H9 (cell line): ENCODE data around the gene MRPL46. TPM values are rescaled to one million over a fixed set of nuclear protein-coding genes. Genes with fewer than 3 reads are reported as not detected.
"Not testable (repeated sequence)": the region's sequence is repeated elsewhere in the genome, so short reads cannot be mapped to it uniquely, and the experiment has no call there.

Source experiments
- DNase-seq: peaks from one replicate; pipeline ENCODE4 v3.0.0-alpha.2; 2017
- H2AFZ ChIP-seq: one replicate; pipeline ENCODE4 v1.6.1; 2013; ENCODE audit warnings: mild to moderate bottlenecking, low read length, control low read depth, moderate library complexity
- H2AK5ac ChIP-seq: 2 replicates; pipeline ENCODE4 v1.6.1; 2013; ENCODE audit warnings: low read length, control low read depth, mixed read lengths; ENCODE audit not compliant: insufficient read length
- H2BK120ac ChIP-seq: one replicate; pipeline ENCODE4 v1.6.1; 2013; ENCODE audit warnings: low read depth, mild to moderate bottlenecking, low read length, control low read depth, inconsistent platforms; ENCODE audit not compliant: poor library complexity, severe bottlenecking
- H2BK12ac ChIP-seq: 2 replicates; pipeline ENCODE4 v1.6.1; 2013; ENCODE audit warnings: low read length, control low read depth, mixed read lengths, low read depth; ENCODE audit not compliant: insufficient read length
- H2BK15ac ChIP-seq: 2 replicates; pipeline ENCODE4 v1.6.1; 2013; ENCODE audit warnings: low read depth, low read length, control low read depth
- H2BK20ac ChIP-seq: one replicate; pipeline ENCODE4 v1.6.1; 2013; ENCODE audit warnings: low read depth, mild to moderate bottlenecking, low read length, control low read depth, inconsistent platforms; ENCODE audit not compliant: poor library complexity, severe bottlenecking
- H2BK5ac ChIP-seq: 2 replicates; pipeline ENCODE4 v1.6.1; 2013; ENCODE audit warnings: low read length, control low read depth, mixed read lengths; ENCODE audit not compliant: insufficient read length
- H3K14ac ChIP-seq: 2 replicates; pipeline ENCODE4 v1.6.1; 2013; ENCODE audit warnings: low read length, control low read depth; ENCODE audit not compliant: insufficient read depth
- H3K18ac ChIP-seq: 2 replicates; pipeline ENCODE4 v1.6.1; 2013; ENCODE audit warnings: low read depth, mild to moderate bottlenecking, mixed read lengths, low read length, control low read depth; ENCODE audit not compliant: insufficient read length
- H3K23ac ChIP-seq: 2 replicates; pipeline ENCODE4 v1.6.1; 2013; ENCODE audit warnings: low read length, control low read depth, mixed read lengths, low read depth; ENCODE audit not compliant: insufficient read length
- H3K23me2 ChIP-seq: 2 replicates; pipeline ENCODE4 v1.6.1; 2013; ENCODE audit warnings: low read depth, mild to moderate bottlenecking, mixed read lengths, low read length, control low read depth; ENCODE audit not compliant: insufficient read length, poor library complexity, severe bottlenecking
- H3K27ac ChIP-seq: 2 replicates; pipeline ENCODE4 v1.5.1; 2013; ENCODE audit warnings: low read length, control low read depth, mixed read lengths, low read depth; ENCODE audit not compliant: insufficient read length
- H3K27me3 ChIP-seq: 2 replicates; pipeline ENCODE4 v1.6.1; 2013; ENCODE audit warnings: low read length, control low read depth, inconsistent platforms; ENCODE audit not compliant: insufficient read depth
- H3K4ac ChIP-seq: 2 replicates; pipeline ENCODE4 v1.6.1; 2013; ENCODE audit warnings: low read depth, mild to moderate bottlenecking, control low read depth, inconsistent platforms, low read length, moderate library complexity
- H3K4me1 ChIP-seq: 2 replicates; pipeline ENCODE4 v1.6.1; 2013; ENCODE audit warnings: low read length, control low read depth, inconsistent platforms; ENCODE audit not compliant: insufficient read depth
- H3K4me2 ChIP-seq: 2 replicates; pipeline ENCODE4 v1.6.1; 2013; ENCODE audit warnings: low read length, control low read depth, mixed read lengths; ENCODE audit not compliant: insufficient read length, insufficient read depth
- H3K56ac ChIP-seq: 2 replicates; pipeline ENCODE4 v1.6.1; 2013; ENCODE audit warnings: low read depth, mild to moderate bottlenecking, mixed read lengths, low read length, control low read depth; ENCODE audit not compliant: insufficient read length
- H3K79me1 ChIP-seq: 2 replicates; pipeline ENCODE4 v1.6.1; 2013; ENCODE audit warnings: low read depth, mild to moderate bottlenecking, moderate library complexity, low read length, control low read depth, inconsistent platforms; ENCODE audit not compliant: insufficient read depth, poor library complexity, severe bottlenecking
- H3K79me2 ChIP-seq: 2 replicates; pipeline ENCODE4 v1.6.1; 2013; ENCODE audit warnings: low read length, control low read depth, inconsistent platforms; ENCODE audit not compliant: insufficient read depth
- H3K9ac ChIP-seq: 2 replicates; pipeline ENCODE4 v1.6.1; 2013; ENCODE audit warnings: low read length, control low read depth, mixed read lengths; ENCODE audit not compliant: insufficient read length; ENCODE audit errors: extremely low read depth
- H3K9me3 ChIP-seq: one replicate; pipeline ENCODE4 v1.6.1; 2013; ENCODE audit warnings: low read depth, low read length, inconsistent platforms; ENCODE audit not compliant: control insufficient read depth
- H3T11ph ChIP-seq: one replicate; pipeline ENCODE4 v1.6.1; 2013; ENCODE audit warnings: mild to moderate bottlenecking, low read length, control low read depth, inconsistent platforms
- H4K20me1 ChIP-seq: one replicate; pipeline ENCODE4 v1.6.1; 2013; ENCODE audit not compliant: control insufficient read depth, insufficient read length, insufficient read depth
- H4K5ac ChIP-seq: 2 replicates; pipeline ENCODE4 v1.6.1; 2013; ENCODE audit warnings: low read depth, mild to moderate bottlenecking, mixed read lengths, low read length, control low read depth; ENCODE audit not compliant: insufficient read length
- H4K8ac ChIP-seq: replicated peaks from 2 replicates; pipeline ENCODE4 v1.6.1; 2013; ENCODE audit warnings: low read length, control low read depth, mixed read lengths, low read depth; ENCODE audit not compliant: insufficient read length
- H4K91ac ChIP-seq: 2 replicates; pipeline ENCODE4 v1.6.1; 2013; ENCODE audit warnings: low read depth, mild to moderate bottlenecking, moderate library complexity, mixed read lengths, low read length, control low read depth; ENCODE audit not compliant: insufficient read length
- H3K27ac Mint-ChIP-seq, 3 experiments: 2 replicates in 2 of 3; 3 replicates in 1 of 3; pipeline ENCODE4 v1.8.0; 2020 to 2021; ENCODE audit warnings: mixed read lengths in 3 of 3, mild to moderate bottlenecking in 1 of 3, moderate library complexity in 1 of 3
- H3K27me3 Mint-ChIP-seq: 2 replicates; pipeline ENCODE4 v1.8.0; 2021; ENCODE audit warnings: low read depth, mild to moderate bottlenecking, moderate library complexity, mixed read lengths
- H3K36me3 Mint-ChIP-seq, 3 experiments: 2 replicates in 2 of 3; 3 replicates in 1 of 3; pipeline ENCODE4 v1.8.0; 2020 to 2021; ENCODE audit warnings: low read depth in 3 of 3, mixed read lengths in 3 of 3; ENCODE audit not compliant: insufficient read depth in 1 of 3
- H3K4me1 Mint-ChIP-seq, 2 experiments: 2 replicates each; pipeline ENCODE4 v1.8.0; 2020; ENCODE audit warnings: mixed read lengths in 2 of 2
- H3K4me3 Mint-ChIP-seq, 2 experiments: 2 replicates in 1 of 2; 3 replicates in 1 of 2; pipeline ENCODE4 v1.8.0; 2020 to 2021; ENCODE audit warnings: mild to moderate bottlenecking in 2 of 2, mixed read lengths in 2 of 2, moderate library complexity in 1 of 2
- H3K9me3 Mint-ChIP-seq, 2 experiments: 2 replicates in 1 of 2; 3 replicates in 1 of 2; pipeline ENCODE4 v1.8.0; 2020; ENCODE audit warnings: mild to moderate bottlenecking in 2 of 2, mixed read lengths in 2 of 2, moderate library complexity in 1 of 2
- WGBS: extraction: QIAGEN DNeasy Blood & Tissue Kit; methylation state at CpG from one replicate; pipeline ENCODE4 v1.1.7; 2013; ENCODE audit warnings: missing lambda C conversion rate, low lambda C conversion rate, mixed read lengths; ENCODE audit not compliant: insufficient read length; ENCODE audit errors: extremely low coverage; 5-methylcytosine and 5-hydroxymethylcytosine counted together
- total RNA-seq: library from RNA; stranded (reverse); gene quantifications from 2 replicates; pipeline ENCODE4 v1.2.1, GENCODE V29; 2021
- TF ChIP-seq, protein P1 (sequence below): fragments of 200-600 bp; sonication (generic); conservative IDR thresholded peaks from 3 replicates; pipeline ENCODE4 v1.8.0; 2021; ENCODE audit warnings: antibody characterized with exemption, mild to moderate bottlenecking

Gene MRPL46
- total RNA-seq, 1 experiment from 2014 or later = 29.3 TPM

DNA sequence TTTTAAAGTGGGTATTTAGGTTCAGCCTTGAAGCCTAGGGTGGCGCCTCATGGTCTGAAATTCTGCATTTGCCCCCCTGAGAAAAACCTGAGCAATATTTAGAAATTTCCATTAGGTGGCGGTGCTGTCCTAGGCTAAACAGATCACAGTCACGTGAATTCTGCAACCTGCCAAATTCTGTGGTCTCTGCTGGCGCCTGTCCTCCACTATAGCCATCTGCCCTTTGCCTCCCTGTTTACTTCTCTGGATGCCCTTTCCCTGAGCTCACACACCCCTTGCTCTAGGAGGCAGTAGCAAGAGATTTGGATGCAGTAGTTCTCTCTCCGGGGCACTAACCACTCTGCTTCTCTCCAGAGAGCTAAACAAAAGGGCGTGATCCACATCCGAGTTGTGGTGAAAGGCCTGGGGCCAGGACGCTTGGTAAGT lies 9.5 kb upstream of the MRPL46 start:
- H3K4me1 Mint-ChIP-seq = peaks cover 9 to 11% of the 10 kb centered on the region in 2 experiments
- Histone ChIP-seq H2BK15ac (no peak overlapping the region), H3K79me2 (no peaks in the 10 kb centered on the region), H3K79me1 (no peaks in the 10 kb centered on the region), H2BK120ac (no peak overlapping the region), H3K4me2 (no peak overlapping the region), H3K4ac (no peak overlapping the region), H2BK5ac (no peak overlapping the region), H3K27ac (no peak overlapping the region), H3K4me1 (no peaks in the 10 kb centered on the region), H3K9ac (no peak overlapping the region), H3K23ac (no peak overlapping the region), H3K9me3 (no peaks in the 10 kb centered on the region), H4K8ac (no peak overlapping the region), H3T11ph (no peak overlapping the region), H2BK20ac (no peak overlapping the region), H3K56ac (no peak overlapping the region), H2AFZ (no peak overlapping the region), H2BK12ac (no peak overlapping the region), H4K91ac (no peak overlapping the region), H2AK5ac (no peak overlapping the region), H3K27me3 (no peaks in the 10 kb centered on the region), H3K18ac (no peak overlapping the region), H4K5ac (no peak overlapping the region), H3K23me2 (no peaks in the 10 kb centered on the region), H3K14ac (no peak overlapping the region), H4K20me1 (no peaks in the 10 kb centered on the region)
- peaks cover 11 to 45% (median 35%) of the 10 kb centered on the region in 3 experiments for H3K36me3 Mint-ChIP-seq
- WGBS = no CpG with 5 or more reads among the region's 8 CpGs
- TF ChIP-seq, protein P1, sequence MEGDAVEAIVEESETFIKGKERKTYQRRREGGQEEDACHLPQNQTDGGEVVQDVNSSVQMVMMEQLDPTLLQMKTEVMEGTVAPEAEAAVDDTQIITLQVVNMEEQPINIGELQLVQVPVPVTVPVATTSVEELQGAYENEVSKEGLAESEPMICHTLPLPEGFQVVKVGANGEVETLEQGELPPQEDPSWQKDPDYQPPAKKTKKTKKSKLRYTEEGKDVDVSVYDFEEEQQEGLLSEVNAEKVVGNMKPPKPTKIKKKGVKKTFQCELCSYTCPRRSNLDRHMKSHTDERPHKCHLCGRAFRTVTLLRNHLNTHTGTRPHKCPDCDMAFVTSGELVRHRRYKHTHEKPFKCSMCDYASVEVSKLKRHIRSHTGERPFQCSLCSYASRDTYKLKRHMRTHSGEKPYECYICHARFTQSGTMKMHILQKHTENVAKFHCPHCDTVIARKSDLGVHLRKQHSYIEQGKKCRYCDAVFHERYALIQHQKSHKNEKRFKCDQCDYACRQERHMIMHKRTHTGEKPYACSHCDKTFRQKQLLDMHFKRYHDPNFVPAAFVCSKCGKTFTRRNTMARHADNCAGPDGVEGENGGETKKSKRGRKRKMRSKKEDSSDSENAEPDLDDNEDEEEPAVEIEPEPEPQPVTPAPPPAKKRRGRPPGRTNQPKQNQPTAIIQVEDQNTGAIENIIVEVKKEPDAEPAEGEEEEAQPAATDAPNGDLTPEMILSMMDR = peak; percentile 83
- DNase-seq = peak; percentile 65
- peaks cover 4% of the 10 kb centered on the region for H3K27me3 Mint-ChIP-seq
- H3K4me3 Mint-ChIP-seq = no peak overlapping the region
- H3K9me3 Mint-ChIP-seq = no peaks in the 10 kb centered on the region
- no peak overlapping the region for H3K27ac Mint-ChIP-seq

DNA sequence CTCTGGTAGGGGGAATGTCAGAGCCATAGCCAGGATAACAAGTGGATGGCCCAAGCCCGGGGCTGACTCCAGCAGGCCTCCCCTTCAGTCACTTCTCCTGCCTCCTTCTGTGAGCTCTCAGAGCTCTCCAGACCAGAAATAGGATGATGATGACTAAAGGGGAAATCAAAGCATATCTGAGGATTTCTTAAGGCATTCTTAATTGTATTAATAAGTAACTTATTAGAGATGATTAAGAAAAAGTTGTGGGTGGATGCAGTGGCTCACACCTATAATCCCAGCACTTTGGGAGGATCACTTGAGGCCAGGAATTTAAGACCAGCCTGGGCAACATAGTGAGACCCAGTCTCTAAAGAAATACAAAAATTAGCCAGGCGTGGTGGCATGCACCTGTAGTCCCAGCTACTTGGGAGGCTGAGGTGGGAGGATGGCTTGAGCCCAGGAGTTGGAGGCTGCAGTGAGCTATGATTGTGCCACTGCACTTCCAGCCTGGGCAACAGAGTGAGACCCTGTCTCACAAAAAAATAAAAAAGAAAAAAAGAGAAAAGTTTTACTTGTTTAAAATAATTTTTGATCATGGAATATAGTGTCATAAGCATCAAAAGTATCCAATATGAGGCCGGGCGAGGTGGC lies 6.6 kb upstream of the MRPL46 start:
- H3K56ac ChIP-seq, H2BK20ac ChIP-seq, H2BK5ac ChIP-seq, H4K5ac ChIP-seq, H3K9ac ChIP-seq, H3K14ac ChIP-seq, H3T11ph ChIP-seq, H4K8ac ChIP-seq, H3K27me3 Mint-ChIP-seq, H2BK12ac ChIP-seq, H3K9me3 ChIP-seq, H4K20me1 ChIP-seq, H2BK15ac ChIP-seq, H3K4me1 ChIP-seq, H3K23me2 ChIP-seq, H3K9me3 Mint-ChIP-seq, H2AK5ac ChIP-seq, DNase-seq, H4K91ac ChIP-seq, H3K4me1 Mint-ChIP-seq, H3K79me2 ChIP-seq, H3K27ac ChIP-seq, H3K27ac Mint-ChIP-seq, H3K4me2 ChIP-seq, H3K4ac ChIP-seq, H2BK120ac ChIP-seq, H3K79me1 ChIP-seq, H3K18ac ChIP-seq, H3K4me3 Mint-ChIP-seq, H2AFZ ChIP-seq, H3K27me3 ChIP-seq, H3K23ac ChIP-seq: not testable (repeated sequence)
- WGBS = no CpG with 5 or more reads among the region's 4 CpGs
- H3K36me3 Mint-ChIP-seq = peaks cover 11 to 45% (median 35%) of the 10 kb centered on the region in 3 experiments
